GM21576 (cell line): Measurements from ENCODE around the gene EIF2S3B.
"Not testable (repeated sequence)": the region's sequence is repeated elsewhere in the genome, so short reads cannot be mapped to it uniquely, and the experiment has no call there.

Experiments used
- ATAC-seq: cut with Tn5 transposase; IDR thresholded peaks from one replicate; pipeline ENCODE4 v1.9.1; 2021; ENCODE audit warnings: mild to moderate bottlenecking, moderate library complexity; ENCODE audit not compliant: unreplicated experiment

Gene EIF2S3B

DNA sequence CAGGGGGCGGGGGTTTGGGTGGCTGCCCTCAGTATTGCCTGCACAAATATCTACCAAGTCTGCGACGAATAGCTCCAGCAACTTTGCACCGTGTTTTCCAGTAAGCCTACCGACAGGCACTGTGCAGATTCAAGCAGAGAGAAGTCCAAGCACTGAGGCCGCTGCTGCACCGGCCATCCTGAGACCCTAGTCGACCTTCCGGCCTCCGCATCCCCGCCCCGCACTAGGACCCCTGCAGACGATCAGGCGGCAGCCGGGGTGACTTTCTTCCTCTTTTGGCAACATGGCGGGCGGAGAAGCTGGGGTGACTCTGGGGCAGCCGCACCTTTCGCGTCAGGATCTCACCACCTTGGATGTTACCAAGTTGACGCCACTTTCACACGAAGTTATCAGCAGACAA lies at the start of gene EIF2S3B:
Gene EIF2S3B (plus strand): TSS at position 271 of the 400 bp plus-strand sequence. CDS start 13 bp downstream, at position 284.
- ATAC-seq, result no peak

DNA sequence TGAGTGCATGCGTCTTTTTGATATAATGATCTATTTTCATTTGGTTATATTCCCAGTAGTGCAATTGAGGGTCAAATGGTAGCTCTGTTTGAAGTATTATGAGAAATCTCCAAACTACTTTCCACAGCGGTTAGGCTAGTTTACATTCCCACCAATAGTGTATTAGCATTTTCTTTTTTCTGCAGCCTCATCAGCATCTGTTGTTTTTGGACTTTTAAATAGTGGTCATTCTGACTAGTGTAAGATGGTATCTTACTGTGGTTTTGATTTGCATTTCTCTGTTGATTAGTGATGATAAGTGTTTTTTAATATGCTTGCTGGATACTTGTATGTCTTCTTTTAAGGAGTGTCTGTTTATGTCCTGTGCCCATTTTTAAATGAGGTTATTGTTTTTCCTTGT lies 48.8 kb upstream of the EIF2S3B start:
- ATAC-seq, result no peak

DNA sequence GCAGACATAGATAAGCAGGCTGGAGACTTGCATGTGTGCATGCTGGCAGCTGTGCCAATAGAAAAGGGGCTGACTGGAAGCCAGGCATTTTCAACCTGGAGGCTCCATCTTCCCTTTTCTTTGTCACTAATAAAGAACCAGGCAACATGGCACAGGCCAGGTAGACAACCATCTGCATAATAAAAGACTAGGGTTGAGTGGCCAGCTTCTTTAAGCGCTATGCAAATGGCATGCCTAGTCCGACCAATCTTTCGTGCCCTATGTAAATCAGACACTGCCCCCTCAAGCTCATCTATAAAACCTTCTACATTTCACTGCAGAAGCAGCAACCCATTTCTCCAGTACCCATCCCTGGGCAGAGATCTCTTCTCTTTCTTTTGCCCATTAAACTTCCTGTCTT lies 47.9 kb upstream of the EIF2S3B start:
- ATAC-seq, result no peak

DNA sequence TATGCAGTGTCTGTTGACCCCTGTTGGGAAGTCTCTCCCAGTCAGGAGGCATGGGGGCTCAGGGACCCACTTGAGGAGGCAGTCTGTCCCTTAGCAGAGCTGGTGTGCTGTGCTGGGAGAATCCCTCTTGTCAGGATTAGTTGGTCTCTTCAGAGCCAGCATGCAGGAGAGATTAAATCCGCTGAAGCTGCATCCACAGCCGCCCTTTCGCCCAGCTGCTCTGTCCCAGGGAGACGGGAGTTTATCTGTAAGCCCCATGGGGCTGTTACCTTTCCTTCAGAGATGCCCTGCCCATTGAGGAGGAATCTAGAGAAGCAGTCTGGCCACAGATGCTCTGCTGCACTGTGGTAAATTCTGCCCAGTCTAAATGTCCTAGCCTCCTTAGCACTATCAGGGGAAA lies 39.4 kb upstream of the EIF2S3B start:
- ATAC-seq, result no peak

DNA sequence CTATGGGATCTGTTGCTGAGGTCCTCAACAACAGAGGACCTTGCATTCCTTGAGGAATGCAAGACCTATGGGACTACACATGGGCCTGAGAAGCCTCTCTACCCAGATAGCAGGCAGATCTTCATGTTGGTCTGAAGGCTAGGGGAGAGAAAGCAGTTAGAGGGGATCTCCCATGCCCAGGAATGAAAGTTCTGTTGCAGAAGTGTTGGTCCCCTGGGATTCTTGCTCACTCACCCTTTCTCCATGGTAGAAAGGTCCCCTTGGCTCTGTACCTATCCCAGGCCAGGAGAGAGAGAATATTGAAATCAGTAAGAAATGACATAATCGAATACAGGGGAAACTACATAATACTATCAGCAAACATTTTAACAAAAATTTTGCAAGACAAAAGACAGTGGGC lies 36.0 kb upstream of the EIF2S3B start:
- ATAC-seq, result no peak

DNA sequence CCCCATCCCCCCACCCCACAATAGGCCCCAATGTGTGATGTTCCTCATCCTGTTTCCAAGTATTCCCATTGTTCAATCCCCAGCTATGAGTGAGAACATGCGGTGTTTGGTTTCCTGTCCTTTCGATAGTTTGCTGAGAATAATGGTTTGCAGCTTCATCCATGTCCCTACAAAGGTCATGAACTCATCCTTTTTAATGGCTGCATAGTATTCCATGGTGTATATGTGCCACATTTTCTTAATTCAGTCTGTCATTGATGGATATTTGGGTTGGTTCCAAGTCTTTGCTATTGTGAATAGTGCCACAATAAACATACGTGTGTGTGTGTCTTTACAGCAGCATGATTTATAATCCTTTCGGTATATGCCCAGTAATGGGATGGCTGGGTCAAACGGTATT lies 32.9 kb upstream of the EIF2S3B start:
- ATAC-seq, result not testable (repeated sequence)

DNA sequence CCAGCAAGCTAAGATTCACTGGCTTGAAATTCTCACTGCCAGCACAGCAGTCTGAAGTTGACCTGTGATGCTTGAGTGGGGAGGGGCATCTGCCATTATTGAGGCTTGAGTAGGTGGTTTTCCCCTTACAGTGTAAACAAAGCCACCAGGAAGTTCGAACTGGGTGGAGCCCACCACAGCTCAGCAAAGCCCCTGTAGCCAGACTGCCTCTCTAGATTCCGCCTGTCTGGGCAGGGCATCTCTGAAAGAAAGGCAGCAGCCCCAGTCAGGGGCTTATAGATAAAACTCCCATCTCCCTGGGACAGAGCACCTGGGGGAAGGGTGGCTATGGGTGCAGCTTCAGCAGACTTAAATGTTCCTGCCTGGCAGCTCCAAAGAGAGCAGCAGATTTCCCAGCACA lies 23.8 kb upstream of the EIF2S3B start:
- not testable (repeated sequence) for ATAC-seq

DNA sequence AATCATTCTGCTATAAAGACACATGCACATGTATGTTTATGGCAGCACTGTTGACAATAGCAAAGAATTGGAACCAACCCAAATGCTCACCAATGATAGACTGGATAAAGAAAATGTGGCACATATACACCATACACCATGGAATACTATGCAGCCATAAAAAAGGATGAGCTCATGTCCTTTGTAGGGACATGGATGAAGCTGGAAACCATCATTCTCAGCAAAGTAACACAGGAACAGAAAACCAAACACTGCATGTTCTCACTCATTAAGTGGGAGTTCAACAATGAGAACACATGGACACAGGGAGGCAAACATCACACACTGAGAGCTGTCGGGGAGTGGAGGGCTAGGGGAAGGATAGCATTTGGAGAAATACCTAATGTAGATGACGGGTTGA lies 18.4 kb upstream of the EIF2S3B start:
- not testable (repeated sequence) for ATAC-seq

DNA sequence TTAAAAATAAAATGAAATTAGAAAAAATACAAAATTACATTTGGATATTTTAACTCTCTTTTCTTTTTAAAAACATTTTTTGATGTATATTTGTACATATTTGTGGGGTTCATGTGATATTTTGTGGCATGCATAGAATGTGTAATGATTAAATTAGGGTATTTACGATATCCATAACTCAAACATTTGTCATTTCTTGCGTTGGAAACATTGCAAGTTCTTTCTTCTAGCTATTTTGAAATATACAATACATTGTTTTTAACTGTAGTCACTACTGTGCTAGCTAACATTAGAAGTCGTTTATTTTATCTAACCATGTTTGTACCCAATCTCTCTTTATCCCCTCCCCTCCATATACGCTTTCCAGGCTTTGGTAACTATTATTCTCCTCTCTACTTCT lies 13.9 kb upstream of the EIF2S3B start:
- no peak for ATAC-seq

DNA sequence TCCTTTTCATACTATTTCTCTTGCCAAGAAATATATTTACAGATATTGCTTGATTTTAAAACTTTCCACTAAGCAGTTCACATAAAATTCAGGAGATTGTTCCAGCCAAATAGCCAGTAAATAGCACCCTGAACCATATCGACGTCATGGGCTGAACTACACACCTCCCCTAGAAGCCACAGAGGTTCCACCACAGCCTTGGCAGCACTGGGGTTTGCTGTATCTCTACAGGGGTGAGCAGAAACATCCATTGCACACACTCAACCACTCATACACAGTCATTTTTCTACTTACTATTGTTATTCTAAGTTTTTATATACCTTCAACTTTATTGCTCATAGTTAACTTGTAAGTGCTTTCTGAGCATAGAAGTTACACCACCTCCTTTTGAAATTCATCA lies 8.1 kb upstream of the EIF2S3B start:
- no peak for ATAC-seq

DNA sequence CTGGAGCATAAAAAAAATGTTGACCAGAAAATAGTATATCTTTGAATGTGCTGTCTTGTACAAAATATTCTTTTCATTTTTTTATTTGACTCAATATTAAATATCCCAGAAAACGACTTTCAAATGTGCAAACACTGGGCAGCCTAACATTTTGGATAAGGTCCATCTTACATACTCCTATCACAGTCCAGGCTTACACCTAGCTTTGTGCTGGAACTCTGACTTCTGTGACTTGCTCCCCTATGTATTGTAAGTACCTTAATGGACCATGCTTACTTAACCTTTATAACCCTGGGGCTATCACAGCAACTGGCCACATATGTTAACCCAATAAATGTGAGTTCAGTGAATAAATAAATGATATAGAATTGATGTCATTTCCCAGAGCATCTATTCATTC lies 7.6 kb upstream of the EIF2S3B start:
- no peak for ATAC-seq

DNA sequence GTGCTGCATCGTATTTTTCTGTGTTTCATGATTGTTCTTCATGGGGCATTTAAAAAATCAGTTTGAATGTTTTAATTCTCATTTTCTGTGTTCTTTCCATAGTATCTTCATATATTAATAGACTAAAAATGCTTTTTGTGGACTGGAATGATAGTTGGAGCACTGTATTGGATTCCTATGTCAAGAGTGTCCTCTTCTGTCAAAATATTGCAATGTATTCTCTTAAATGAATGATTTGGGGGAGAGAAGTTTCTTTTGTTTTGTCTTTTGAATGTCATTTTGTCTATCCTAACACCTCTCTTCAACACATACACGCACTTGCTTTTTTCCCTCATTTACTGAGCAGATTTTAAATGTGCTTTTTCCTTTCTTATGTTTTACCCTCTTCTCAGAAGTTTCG lies 4.7 kb upstream of the EIF2S3B start:
- no peak for ATAC-seq

DNA sequence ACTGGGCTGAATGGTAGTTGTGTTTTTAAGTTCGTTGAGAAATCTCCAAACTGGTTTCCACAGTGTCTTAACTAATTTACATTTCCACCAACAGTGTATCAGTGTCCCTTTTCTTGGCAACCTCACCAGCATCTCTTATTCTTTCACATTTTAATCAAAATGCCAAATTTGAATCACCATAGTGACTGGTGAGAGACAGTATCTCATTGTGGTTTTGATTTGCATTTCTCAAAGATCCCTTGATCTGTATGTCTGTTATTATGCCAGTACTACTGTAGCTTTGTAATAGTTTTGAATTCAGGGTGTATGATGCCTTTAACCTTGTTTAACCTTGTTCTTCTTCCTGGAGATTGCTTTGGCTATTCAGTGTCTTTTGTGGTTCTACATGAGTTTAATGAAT lies 2.2 kb upstream of the EIF2S3B start:
- ATAC-seq, result no peak

DNA sequence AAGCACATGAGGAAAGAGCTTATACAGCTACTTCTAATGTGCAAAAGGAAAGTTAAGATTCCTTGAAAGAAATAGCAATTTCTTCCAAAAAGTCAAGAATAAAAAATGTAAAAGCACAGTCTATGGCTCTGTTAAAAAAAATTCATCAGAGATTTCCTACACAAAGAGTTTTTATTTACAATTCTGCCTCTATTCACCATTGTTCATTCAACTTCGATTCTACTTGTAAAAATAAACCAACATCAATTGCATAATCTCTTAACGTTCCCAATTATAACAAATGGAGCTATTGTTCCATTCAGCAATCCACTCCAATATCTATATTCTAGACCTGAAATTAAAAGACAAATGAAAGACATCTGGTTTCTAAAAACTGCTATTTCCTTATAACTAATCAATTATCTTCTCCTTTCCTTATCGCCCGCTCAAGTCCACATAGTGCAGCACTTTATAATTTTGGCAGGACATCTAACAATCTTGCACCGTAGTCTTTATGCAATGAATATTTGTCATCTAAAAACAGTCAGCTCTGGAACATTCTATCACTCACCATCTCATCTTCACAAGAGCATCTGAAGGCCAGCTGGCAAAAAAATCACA lies 6.2 kb downstream of the EIF2S3B start:
- no peak for ATAC-seq

DNA sequence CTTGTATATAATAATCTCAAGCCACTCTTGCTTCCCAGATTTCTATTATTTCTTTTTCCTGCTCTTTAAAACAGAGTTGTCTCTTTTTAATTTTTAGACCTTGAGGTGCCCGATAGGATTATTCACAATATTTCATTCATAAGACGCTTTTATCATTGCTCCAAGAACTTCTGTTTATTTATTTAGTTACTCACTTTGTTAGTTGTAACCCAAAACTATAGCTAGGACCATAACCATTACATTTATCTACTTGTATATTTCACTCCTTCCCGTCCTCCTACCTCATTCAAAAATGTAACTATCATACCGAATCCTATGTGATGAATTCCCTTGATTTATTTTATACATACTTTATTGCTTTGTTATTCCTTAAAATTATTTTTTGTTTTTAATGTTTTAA lies 7.1 kb downstream of the EIF2S3B start:
- ATAC-seq, result no peak

DNA sequence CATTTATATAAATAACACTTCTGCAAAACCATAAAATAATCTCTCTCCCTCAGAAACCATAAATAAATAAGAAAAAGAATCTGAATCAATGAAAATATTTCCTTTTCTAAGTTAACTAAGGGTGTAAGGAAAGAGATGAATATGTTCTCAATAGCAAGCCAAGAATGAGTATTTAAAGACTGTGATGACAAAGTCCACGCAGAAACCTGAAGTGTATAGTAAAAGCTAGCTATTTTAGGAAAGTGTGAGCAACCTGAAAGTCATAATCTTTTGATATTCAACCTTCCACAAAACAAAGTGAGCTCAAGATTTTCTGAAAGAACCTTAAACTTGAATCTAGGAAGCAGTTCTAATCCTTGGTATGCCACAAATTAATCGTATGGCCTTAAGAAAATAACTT lies 15.9 kb downstream of the EIF2S3B start:
- ATAC-seq, result no peak

DNA sequence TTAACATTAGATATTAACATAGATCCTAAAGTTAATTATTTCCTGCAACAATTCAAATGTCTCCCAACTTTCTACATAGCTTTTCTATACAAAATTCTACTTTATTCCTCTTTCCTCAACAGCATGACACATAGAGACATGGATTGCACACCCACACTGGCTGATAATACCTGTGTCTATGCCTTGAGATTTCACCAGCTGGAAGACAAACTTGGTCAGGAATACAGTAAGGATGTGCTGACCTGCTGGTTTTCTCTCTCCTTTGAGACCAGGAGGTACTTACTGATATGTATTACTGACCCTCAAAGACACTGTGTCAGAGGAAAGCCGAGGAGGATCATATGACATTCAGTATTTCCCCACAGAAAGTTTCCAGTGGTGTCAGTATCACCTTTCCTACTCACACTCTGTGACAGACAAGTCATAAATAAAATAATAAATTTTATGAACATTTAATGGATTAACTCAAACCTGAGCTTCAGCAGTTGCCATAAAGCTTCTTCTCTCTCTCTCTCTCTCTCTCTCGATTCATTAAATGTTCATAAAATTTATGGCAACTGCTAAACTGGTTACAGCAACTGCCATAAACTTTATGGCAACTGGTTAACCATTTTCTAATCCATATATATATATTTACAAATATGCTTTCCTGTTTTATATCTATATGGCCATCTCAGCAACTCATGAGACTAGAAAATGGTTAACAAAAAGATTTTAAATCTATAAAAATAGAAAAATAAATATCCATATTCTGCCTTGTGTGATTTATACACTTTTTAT lies 22.7 kb downstream of the EIF2S3B start:
- no peak for ATAC-seq

DNA sequence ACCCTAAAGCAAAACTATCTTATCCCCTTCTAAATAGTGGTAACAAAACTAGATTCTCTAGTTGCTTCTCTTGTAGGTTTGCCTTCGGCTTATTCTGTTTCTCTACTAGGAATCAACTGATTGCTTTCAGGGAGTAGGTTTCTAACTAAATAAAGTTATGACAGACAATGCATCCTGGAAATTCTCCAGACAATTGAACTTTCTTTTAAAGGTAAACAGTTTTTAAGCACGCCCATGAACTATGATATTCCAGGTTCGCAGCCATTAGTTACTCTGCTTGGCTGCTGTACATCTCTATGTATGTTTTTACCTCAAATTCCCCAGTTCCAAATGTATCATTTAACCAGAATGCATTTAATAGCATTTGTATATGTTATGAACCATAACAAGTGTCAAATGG lies 23.9 kb downstream of the EIF2S3B start:
- ATAC-seq, result no peak

DNA sequence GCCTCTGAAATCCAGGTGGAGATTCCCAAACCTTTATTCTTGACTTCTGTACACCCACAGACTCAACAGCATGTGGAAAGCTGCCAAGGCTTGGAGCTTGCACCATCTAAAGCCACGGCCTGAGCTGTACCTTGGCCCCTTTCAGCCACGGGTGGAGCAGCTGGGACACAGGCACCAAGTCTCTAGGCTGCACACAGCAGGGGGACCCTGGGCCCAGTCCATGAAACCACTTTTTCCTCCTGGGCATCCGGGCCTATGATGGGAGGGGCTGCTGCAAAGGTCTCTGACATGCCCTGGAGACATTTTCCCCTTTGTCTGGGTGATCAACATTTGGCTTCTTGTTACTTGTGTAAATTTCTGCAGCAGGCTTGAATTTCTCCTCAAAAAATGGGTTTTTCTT lies 32.0 kb downstream of the EIF2S3B start:
- no peak for ATAC-seq

DNA sequence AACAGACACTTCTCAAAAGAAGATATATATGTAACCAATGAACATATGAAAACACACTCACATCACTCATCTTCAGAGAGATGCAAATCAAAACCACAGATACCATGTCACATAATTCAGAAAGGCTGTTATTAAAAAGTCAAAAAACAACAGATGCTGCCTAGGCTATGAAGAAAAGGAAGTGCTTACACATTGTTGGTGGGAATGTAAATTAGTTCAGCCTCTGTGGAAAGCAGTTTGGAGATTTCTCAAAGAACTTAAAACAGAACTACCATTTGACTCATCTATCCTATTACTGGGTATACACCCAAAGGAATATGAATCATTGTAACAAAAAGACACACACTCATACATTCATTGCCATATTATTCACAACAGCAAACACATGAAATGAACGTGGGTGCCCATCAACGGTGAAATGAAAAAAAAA lies 35.1 kb downstream of the EIF2S3B start:
- peak; percentile 93 for ATAC-seq

DNA sequence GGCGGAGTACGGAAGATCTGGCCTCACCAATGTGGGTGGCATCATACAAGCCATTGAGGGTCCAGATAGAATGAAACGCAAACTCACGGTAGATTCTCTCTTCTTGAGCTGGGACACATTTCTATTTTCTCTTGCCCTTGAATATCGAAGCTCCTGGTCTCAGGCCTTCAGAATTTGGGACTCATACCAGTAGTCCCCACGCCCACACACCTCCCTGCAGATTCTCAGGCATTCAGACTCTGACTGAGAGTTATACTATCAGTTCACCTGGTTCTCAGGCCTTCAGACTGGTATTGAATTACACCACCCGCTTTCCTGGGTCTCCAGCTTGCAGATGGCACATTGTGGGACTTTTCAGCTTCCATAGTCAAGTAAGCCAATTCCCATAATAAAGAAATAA lies 37.8 kb downstream of the EIF2S3B start:
- ATAC-seq, result no peak

DNA sequence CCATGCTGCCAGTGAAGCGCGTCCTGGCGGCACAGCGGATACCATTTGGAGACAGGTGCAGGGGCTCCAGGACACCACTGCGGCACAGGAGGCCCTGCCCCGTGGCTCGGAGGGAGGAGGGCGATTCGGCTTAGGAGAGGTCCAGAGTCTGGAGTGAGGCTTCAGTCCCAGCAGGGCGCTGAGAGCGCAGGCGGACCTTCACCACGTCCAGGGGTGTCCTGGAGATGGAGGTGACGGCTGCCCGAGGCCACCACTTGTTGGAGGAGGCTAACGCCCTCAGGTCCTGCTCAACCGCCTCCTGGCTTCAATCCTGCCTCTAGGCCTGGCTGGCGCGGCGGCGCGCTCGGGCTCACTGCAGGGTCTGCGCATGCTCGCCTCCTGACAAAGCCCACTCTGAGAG lies 45.7 kb downstream of the EIF2S3B start:
- ATAC-seq, result no peak

DNA sequence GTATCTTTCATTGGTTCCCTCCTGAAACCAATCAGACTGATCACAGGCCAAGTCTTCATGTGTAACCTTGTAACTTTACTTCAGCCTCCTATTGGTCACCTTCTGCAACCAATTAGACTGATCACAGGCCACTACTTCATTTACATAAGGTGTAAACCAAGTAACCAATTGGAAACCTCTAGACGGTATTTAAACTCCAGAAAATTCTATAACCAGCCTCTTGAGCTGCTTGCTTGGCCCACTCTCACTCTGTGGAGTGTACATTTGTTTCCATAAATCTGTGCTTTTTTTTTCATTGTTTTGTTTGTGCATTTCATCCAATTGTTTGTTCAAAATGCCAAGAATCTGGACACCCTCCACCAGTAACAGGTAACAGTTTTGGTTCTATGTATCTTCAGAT lies 47.5 kb downstream of the EIF2S3B start:
- ATAC-seq, result no peak
